H9 (cell line): ENCODE measurements around the gene SPDL1. TPM values are rescaled to one million over a fixed set of nuclear protein-coding genes. Genes with fewer than 3 reads are reported as not detected.

Experiments
- DNase-seq: peaks from one replicate; pipeline ENCODE4 v3.0.0-alpha.2; 2017
- H2AFZ ChIP-seq: one replicate; pipeline ENCODE4 v1.6.1; 2013; ENCODE audit warnings: mild to moderate bottlenecking, low read length, control low read depth, moderate library complexity
- H2AK5ac ChIP-seq: 2 replicates; pipeline ENCODE4 v1.6.1; 2013; ENCODE audit warnings: low read length, control low read depth, mixed read lengths; ENCODE audit not compliant: insufficient read length
- H2BK120ac ChIP-seq: one replicate; pipeline ENCODE4 v1.6.1; 2013; ENCODE audit warnings: low read depth, mild to moderate bottlenecking, low read length, control low read depth, inconsistent platforms; ENCODE audit not compliant: poor library complexity, severe bottlenecking
- H2BK12ac ChIP-seq: 2 replicates; pipeline ENCODE4 v1.6.1; 2013; ENCODE audit warnings: low read length, control low read depth, mixed read lengths, low read depth; ENCODE audit not compliant: insufficient read length
- H2BK15ac ChIP-seq: 2 replicates; pipeline ENCODE4 v1.6.1; 2013; ENCODE audit warnings: low read depth, low read length, control low read depth
- H2BK20ac ChIP-seq: one replicate; pipeline ENCODE4 v1.6.1; 2013; ENCODE audit warnings: low read depth, mild to moderate bottlenecking, low read length, control low read depth, inconsistent platforms; ENCODE audit not compliant: poor library complexity, severe bottlenecking
- H2BK5ac ChIP-seq: 2 replicates; pipeline ENCODE4 v1.6.1; 2013; ENCODE audit warnings: low read length, control low read depth, mixed read lengths; ENCODE audit not compliant: insufficient read length
- H3K14ac ChIP-seq: 2 replicates; pipeline ENCODE4 v1.6.1; 2013; ENCODE audit warnings: low read length, control low read depth; ENCODE audit not compliant: insufficient read depth
- H3K18ac ChIP-seq: 2 replicates; pipeline ENCODE4 v1.6.1; 2013; ENCODE audit warnings: low read depth, mild to moderate bottlenecking, mixed read lengths, low read length, control low read depth; ENCODE audit not compliant: insufficient read length
- H3K23ac ChIP-seq: 2 replicates; pipeline ENCODE4 v1.6.1; 2013; ENCODE audit warnings: low read length, control low read depth, mixed read lengths, low read depth; ENCODE audit not compliant: insufficient read length
- H3K23me2 ChIP-seq: 2 replicates; pipeline ENCODE4 v1.6.1; 2013; ENCODE audit warnings: low read depth, mild to moderate bottlenecking, mixed read lengths, low read length, control low read depth; ENCODE audit not compliant: insufficient read length, poor library complexity, severe bottlenecking
- H3K27ac ChIP-seq: 2 replicates; pipeline ENCODE4 v1.5.1; 2013; ENCODE audit warnings: low read length, control low read depth, mixed read lengths, low read depth; ENCODE audit not compliant: insufficient read length
- H3K27me3 ChIP-seq: 2 replicates; pipeline ENCODE4 v1.6.1; 2013; ENCODE audit warnings: low read length, control low read depth, inconsistent platforms; ENCODE audit not compliant: insufficient read depth
- H3K4ac ChIP-seq: 2 replicates; pipeline ENCODE4 v1.6.1; 2013; ENCODE audit warnings: low read depth, mild to moderate bottlenecking, control low read depth, inconsistent platforms, low read length, moderate library complexity
- H3K4me1 ChIP-seq: 2 replicates; pipeline ENCODE4 v1.6.1; 2013; ENCODE audit warnings: low read length, control low read depth, inconsistent platforms; ENCODE audit not compliant: insufficient read depth
- H3K4me2 ChIP-seq: 2 replicates; pipeline ENCODE4 v1.6.1; 2013; ENCODE audit warnings: low read length, control low read depth, mixed read lengths; ENCODE audit not compliant: insufficient read length, insufficient read depth
- H3K56ac ChIP-seq: 2 replicates; pipeline ENCODE4 v1.6.1; 2013; ENCODE audit warnings: low read depth, mild to moderate bottlenecking, mixed read lengths, low read length, control low read depth; ENCODE audit not compliant: insufficient read length
- H3K79me1 ChIP-seq: 2 replicates; pipeline ENCODE4 v1.6.1; 2013; ENCODE audit warnings: low read depth, mild to moderate bottlenecking, moderate library complexity, low read length, control low read depth, inconsistent platforms; ENCODE audit not compliant: insufficient read depth, poor library complexity, severe bottlenecking
- H3K79me2 ChIP-seq: 2 replicates; pipeline ENCODE4 v1.6.1; 2013; ENCODE audit warnings: low read length, control low read depth, inconsistent platforms; ENCODE audit not compliant: insufficient read depth
- H3K9ac ChIP-seq: 2 replicates; pipeline ENCODE4 v1.6.1; 2013; ENCODE audit warnings: low read length, control low read depth, mixed read lengths; ENCODE audit not compliant: insufficient read length; ENCODE audit errors: extremely low read depth
- H3K9me3 ChIP-seq: one replicate; pipeline ENCODE4 v1.6.1; 2013; ENCODE audit warnings: low read depth, low read length, inconsistent platforms; ENCODE audit not compliant: control insufficient read depth
- H3T11ph ChIP-seq: one replicate; pipeline ENCODE4 v1.6.1; 2013; ENCODE audit warnings: mild to moderate bottlenecking, low read length, control low read depth, inconsistent platforms
- H4K20me1 ChIP-seq: one replicate; pipeline ENCODE4 v1.6.1; 2013; ENCODE audit not compliant: control insufficient read depth, insufficient read length, insufficient read depth
- H4K5ac ChIP-seq: 2 replicates; pipeline ENCODE4 v1.6.1; 2013; ENCODE audit warnings: low read depth, mild to moderate bottlenecking, mixed read lengths, low read length, control low read depth; ENCODE audit not compliant: insufficient read length
- H4K8ac ChIP-seq: replicated peaks from 2 replicates; pipeline ENCODE4 v1.6.1; 2013; ENCODE audit warnings: low read length, control low read depth, mixed read lengths, low read depth; ENCODE audit not compliant: insufficient read length
- H4K91ac ChIP-seq: 2 replicates; pipeline ENCODE4 v1.6.1; 2013; ENCODE audit warnings: low read depth, mild to moderate bottlenecking, moderate library complexity, mixed read lengths, low read length, control low read depth; ENCODE audit not compliant: insufficient read length
- H3K27ac Mint-ChIP-seq, 3 experiments: 2 replicates in 2 of 3; 3 replicates in 1 of 3; pipeline ENCODE4 v1.8.0; 2020 to 2021; ENCODE audit warnings: mixed read lengths in 3 of 3, mild to moderate bottlenecking in 1 of 3, moderate library complexity in 1 of 3
- H3K27me3 Mint-ChIP-seq: 2 replicates; pipeline ENCODE4 v1.8.0; 2021; ENCODE audit warnings: low read depth, mild to moderate bottlenecking, moderate library complexity, mixed read lengths
- H3K36me3 Mint-ChIP-seq, 3 experiments: 2 replicates in 2 of 3; 3 replicates in 1 of 3; pipeline ENCODE4 v1.8.0; 2020 to 2021; ENCODE audit warnings: low read depth in 3 of 3, mixed read lengths in 3 of 3; ENCODE audit not compliant: insufficient read depth in 1 of 3
- H3K4me1 Mint-ChIP-seq, 2 experiments: 2 replicates each; pipeline ENCODE4 v1.8.0; 2020; ENCODE audit warnings: mixed read lengths in 2 of 2
- H3K4me3 Mint-ChIP-seq, 2 experiments: 2 replicates in 1 of 2; 3 replicates in 1 of 2; pipeline ENCODE4 v1.8.0; 2020 to 2021; ENCODE audit warnings: mild to moderate bottlenecking in 2 of 2, mixed read lengths in 2 of 2, moderate library complexity in 1 of 2
- H3K9me3 Mint-ChIP-seq, 2 experiments: 2 replicates in 1 of 2; 3 replicates in 1 of 2; pipeline ENCODE4 v1.8.0; 2020; ENCODE audit warnings: mild to moderate bottlenecking in 2 of 2, mixed read lengths in 2 of 2, moderate library complexity in 1 of 2
- CTCF ChIP-seq: fragments of 200-600 bp; sonication (generic); conservative IDR thresholded peaks from 3 replicates; pipeline ENCODE4 v1.8.0; 2021; ENCODE audit warnings: antibody characterized with exemption, mild to moderate bottlenecking
- WGBS: extraction: QIAGEN DNeasy Blood & Tissue Kit; methylation state at CpG from one replicate; pipeline ENCODE4 v1.1.7; 2013; ENCODE audit warnings: missing lambda C conversion rate, low lambda C conversion rate, mixed read lengths; ENCODE audit not compliant: insufficient read length; ENCODE audit errors: extremely low coverage; 5-methylcytosine and 5-hydroxymethylcytosine counted together
- total RNA-seq: library from RNA; stranded (reverse); gene quantifications from 2 replicates; pipeline ENCODE4 v1.2.1, GENCODE V29; 2021

The SPDL1 gene
- total RNA-seq, 1 experiment from 2014 or later: 49.4 TPM

GRCh38 chr5:169544264-169544950 lies 39.2 kb upstream of the SPDL1 start:
- DNase-seq: no peak
- no peak overlapping the region for H2BK20ac ChIP-seq
- H3K14ac ChIP-seq: no peak overlapping the region
- no peak overlapping the region for H3K27ac Mint-ChIP-seq
- peaks cover 0 to 4% of the 10 kb centered on the region in 2 experiments; a peak in 3 of 5 replicates for H3K9me3 Mint-ChIP-seq
- H4K8ac ChIP-seq: no peak overlapping the region
- H3T11ph ChIP-seq: no peak overlapping the region
- H3K4me2 ChIP-seq: no peak overlapping the region
- no peak overlapping the region for H3K9ac ChIP-seq
- H4K91ac ChIP-seq: no peak overlapping the region
- no peak for TF ChIP-seq CTCF
- H3K27me3 Mint-ChIP-seq: peaks cover 3% of the 10 kb centered on the region; the same call in 1 of the 2 replicates
- no peaks in the 10 kb centered on the region for H3K4me1 Mint-ChIP-seq
- no peak overlapping the region for H3K18ac ChIP-seq
- H2BK15ac ChIP-seq: no peak overlapping the region
- H3K4me1 ChIP-seq: no peaks in the 10 kb centered on the region
- H3K79me1 ChIP-seq: no peaks in the 10 kb centered on the region
- H3K27ac ChIP-seq: no peak overlapping the region
- no CpG with 5 or more reads among the region's 2 CpGs for WGBS
- no peak overlapping the region for H3K4me3 Mint-ChIP-seq
- H3K4ac ChIP-seq: no peak overlapping the region
- no peaks in the 10 kb centered on the region for H4K20me1 ChIP-seq
- no peaks in the 10 kb centered on the region; the same call in 1 of the 2 replicates for H3K27me3 ChIP-seq
- H3K56ac ChIP-seq: no peak overlapping the region
- no peak overlapping the region for H2AK5ac ChIP-seq
- no peaks in the 10 kb centered on the region for H3K23me2 ChIP-seq
- H2BK120ac ChIP-seq: no peak overlapping the region
- H2BK12ac ChIP-seq: no peak overlapping the region
- no peak overlapping the region for H2BK5ac ChIP-seq
- no peak overlapping the region for H3K23ac ChIP-seq
- H3K9me3 ChIP-seq: no peaks in the 10 kb centered on the region
- H2AFZ ChIP-seq: no peak overlapping the region
- no peak overlapping the region for H4K5ac ChIP-seq
- no peaks in the 10 kb centered on the region for H3K36me3 Mint-ChIP-seq
- H3K79me2 ChIP-seq: no peaks in the 10 kb centered on the region
